Measurements from ENCODE around the gene TULP1. TPM values are rescaled to one million over a fixed set of nuclear protein-coding genes. Genes with fewer than 3 reads are reported as not detected.
A peak's percentile ranks its signal among the peaks of the same experiment; 100 is the strongest.
"Not testable (repeated sequence)": the region's sequence is repeated elsewhere in the genome, so short reads cannot be mapped to it uniquely, and the experiment has no call there.

Gene TULP1
- polyA plus RNA-seq (ENCODE audit: insufficient read length in 10 of 10): 1 to 10 TPM in 8 of 10 donors, under 1 TPM in 2; 0.71 to 3.0 (median 1.4) TPM
- long read RNA-seq, donor 1: 0 reads
- long read RNA-seq, donor 2: 0 reads
- long read RNA-seq, donor 3: 0 reads
- long read RNA-seq, donor 4: 0 reads
- long read RNA-seq, donor 5: 0 reads
- long read RNA-seq, donor 6: 0 reads
- long read RNA-seq, donor 7: 0 reads
- long read RNA-seq, donor 8: 0 reads
- long read RNA-seq, donor 9: 0 reads

DNA sequence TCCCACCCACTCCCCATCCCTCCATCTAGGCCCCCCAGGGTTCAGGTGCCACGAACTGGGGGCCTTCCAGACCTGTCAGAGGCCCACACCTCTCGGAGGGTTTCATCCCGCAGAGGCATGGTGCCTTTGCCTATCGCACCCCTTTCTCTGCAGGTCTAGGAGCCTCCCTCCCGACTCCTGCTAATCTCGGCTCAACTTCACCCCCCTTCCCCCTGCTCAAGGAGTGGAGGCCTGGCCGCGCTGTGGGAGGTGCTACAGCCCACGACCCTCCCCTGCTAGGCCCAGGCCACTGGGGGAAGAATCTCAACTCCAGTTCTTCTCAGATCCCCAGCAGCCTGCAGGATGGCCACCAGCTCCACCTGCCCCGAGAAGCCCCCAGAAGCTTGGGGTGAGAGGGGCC is at the start of gene TULP1:
TULP1 (minus strand) TSS at position 157 of the 400 bp plus-strand sequence; CDS start at position 119, 38 bp downstream.
- DNase-seq: no peak

DNA sequence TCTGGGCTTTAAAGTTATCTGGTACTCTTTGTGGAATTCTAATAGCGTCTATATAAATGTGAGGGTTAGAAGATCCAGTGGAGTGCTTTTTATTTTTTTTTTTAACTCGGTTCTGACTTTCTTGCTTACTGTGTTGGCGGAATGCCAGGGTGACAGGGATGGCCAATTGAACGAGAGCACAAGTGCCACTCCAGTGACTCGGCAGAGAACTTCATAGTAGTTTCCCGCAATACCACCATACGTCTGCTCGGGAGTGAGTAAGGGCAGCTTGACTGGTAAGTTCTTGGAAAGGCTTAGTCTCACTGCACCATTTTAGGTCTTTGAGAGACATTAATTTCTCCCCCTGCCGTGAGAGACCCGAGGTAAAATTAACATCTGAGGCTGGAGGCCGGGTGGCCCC is 49.4 kb upstream of the TULP1 start:
- DNase-seq: no peak

DNA sequence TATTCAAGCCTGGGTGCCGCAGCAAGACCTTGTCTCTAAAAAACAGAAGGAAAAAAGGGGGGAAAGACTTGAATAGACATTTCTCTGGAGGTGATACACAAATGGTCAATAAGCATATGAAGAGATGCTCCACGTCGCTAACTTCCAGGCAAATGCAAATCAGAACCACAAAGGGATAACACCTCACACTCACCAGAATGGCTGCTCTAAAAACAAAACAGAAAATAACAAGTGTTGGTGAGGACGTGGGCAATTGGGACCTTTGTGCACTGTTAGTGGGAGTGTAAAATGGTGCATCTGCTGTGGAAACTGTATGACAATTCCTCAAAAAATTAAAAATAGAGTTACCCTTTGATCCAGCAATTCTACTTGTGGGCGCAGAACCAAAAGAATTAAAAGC is 48.4 kb upstream of the TULP1 start:
- DNase-seq: no peak

DNA sequence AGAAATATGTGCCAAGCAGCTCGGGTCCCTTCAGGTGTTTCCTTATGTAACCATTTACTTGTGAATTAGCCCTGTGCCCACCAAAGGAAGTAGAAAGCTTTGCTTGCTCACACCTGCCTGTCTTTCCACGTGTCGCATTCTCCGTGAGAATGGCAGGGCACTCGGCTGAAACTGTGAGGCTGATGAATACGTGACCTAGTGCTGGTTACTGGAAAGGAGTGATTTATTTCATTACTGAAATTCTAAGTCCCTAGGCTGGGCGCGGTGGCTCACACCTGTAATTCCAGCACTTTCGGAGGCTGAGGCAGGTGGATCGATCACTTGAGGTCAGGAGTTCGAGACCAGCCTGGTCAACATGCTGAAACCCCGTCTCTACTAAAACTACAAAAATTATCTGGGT is 45.9 kb upstream of the TULP1 start:
- no peak for DNase-seq

DNA sequence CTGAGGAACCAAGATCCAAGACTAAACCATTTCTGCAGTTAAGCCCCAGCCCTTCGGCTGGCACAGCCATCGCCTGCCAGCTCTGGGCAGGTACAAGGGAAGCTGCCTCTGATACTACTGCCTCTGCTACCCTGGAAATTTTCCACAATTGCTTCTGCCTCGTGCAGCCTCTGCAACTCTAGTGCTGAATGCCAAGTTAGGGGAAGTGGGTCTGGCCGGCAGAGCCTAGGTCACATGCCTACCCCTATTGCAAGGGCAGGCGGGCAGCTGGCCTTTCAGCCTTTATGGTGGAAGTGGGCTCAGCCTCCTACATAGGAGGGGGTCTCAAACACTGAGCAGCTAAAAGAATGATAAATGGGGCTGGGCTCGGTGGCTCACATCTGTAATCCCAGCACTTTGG is 44.5 kb upstream of the TULP1 start:
- no peak for DNase-seq

DNA sequence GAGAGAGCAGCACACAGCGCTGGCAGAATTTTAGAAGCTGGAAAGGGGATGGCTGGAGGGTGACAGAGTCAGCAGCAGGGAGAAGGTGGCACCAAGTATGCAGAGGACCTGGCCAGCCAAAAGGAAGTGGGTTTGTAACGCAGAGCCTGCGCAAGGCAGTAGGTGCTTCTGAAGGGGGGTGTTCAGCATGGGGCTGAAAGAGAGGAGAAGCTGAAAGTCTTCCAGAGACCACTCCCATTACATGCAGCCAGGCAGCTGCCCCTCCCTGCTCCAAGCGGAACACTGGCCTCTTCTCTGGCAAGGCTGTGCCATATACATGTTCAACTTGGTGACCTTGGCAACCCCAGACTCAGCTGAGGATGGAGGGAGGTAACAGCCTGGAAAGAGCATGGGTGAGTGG is 42.1 kb upstream of the TULP1 start:
- DNase-seq: no peak

DNA sequence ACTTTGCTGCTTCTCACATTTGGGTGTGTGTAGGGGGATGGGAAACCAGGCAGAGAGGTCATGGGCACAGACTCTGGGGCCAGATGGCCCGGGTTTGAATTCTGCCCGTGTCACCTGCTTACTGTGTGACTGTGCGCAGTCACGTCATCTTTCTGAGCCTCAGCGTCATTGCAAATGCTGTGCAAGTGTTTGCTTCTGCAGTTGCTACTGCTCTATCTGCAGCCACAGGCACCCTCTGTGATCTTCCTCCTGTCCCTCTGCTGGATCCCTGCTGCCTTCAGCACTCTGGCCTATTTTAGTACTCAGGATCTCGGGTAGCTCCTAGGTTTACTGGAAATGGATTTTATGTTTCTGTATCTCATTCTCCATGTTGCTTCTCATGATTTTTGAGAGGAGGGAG is 40.6 kb upstream of the TULP1 start:
- no peak for DNase-seq

DNA sequence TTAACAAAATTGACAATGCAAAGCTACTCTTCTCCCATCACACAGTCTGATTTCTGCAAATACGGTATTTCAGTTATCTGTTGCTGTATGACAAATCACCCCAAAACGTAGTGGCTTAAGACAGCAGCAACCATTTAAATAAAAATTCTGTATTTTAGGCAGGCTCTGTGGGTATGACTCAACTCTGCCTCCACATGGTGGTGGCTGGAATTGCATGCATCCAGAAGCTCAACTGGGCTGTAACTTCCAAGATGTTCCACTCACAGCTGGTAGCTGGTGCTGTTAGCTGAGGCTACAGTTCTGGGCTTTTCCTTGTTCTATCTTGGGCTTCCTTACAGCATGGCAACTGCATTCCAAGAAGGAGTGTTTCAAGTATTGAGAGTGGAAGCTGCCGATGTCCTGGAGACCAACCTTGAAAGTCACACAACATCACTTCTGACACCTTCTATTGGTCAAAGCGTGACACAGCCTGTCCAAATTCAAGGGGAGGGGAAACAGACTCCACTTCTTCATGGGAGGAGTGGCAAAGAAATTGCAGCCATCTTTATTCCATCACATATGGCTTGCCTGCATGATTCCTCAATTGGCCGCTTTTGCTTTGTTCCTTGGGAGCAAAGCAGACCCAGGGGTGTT is 39.7 kb upstream of the TULP1 start:
- peak in 1 of 3 donors; percentile 14 for DNase-seq

DNA sequence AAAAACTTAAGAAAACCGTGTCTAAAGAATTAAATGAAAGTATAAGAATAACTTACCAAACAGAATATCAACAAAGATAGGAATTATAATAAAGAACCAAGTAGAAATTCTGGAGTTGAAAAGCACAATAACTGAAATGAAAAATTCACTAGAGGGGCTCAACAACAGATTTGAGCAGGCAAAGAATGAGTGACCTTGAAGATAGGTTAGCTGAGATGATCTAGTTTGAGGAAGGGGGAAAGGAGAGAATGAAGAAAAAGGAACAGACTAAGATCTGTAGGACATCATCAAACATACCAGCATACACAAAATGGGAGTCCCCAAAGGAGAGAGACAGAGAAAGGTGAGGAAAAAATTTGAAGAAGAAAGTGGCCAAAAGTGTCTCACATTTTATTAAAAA is 37.7 kb upstream of the TULP1 start:
- DNase-seq: no peak

DNA sequence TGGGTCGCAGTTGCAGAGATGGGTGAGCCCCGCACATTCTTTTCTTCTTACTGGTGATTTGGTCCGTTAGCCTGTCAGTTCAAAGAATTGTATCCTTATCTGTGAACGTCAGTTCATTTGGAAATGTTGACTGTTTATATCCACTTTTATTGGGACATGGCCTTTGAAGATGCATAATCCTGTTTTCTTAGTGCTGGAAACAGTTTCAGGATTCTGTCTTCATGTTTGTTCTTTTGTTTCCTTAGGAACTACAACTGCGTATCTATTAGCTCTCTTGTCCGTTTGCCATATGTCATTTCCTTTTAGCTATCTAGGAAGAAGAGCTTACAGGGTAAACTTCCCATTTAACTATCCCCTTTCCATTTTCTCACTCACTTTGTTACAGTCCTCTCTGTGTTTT is 35.0 kb upstream of the TULP1 start:
- peak in 2 of 3 donors; percentile 18 to 35 for DNase-seq

DNA sequence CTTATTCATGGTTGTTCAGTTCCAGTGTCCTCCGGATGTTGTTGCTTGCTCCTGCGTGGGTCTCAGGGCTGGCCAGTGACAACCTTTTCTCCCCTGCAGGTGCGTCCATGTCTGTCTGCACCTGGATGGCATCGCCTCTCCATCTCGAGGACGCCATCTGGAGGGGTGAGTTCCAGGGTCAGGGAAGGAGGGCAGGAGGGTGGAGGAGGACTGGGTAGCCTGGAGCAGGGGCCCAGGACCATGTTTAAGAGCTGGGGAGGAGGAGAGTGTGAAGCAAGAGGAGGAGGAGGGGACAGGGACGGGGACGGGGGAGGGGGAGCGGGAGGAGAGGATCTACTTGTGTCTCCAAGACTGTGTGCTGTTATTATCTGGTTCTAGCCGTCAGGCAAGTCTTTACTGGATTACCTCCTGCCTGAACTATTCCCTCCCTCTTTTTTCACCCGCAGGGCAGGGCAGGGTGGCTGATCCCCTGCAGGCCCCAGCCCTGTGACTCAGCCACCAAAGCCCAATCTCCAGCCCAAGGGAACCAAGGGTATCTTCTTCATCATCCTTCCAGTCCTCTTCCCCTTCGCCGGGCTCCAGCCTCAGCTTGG is 32.2 kb upstream of the TULP1 start:
- no peak for DNase-seq

DNA sequence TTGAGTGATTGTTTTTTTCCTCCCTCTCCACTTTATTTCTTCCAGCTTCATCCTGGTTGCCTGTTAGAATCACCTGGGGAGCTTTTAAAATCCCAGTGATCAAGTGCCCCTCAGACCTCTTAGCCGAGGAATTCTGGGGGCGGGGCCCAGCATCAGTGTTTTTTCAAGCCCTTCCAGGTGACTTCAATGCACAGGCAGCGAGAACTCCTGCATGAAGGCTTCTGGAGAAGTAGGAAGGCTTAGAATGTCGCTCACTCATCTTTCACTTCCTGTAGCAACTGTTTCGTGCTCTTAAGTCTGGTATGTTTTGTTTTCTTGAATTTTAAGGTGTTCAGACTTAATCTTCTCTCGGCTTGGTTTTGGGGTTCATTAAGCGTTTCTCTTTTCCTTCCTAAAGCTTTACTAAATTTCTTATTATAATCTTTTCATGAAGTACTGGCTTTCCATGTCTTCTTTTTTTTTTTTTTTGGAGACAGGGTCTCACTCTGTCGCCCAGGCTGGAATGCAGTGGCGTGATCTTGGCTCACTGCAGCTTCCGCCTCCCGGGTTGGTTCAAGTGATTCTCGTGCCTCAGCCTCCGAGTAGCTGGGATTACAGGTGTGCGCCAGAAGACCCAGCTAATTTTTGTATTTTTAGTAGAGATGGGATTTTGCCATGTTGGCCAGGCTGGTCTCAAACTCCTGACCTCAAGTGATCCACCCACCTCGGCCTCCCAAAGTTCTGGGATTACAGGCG is 30.9 kb upstream of the TULP1 start:
- no peak for DNase-seq

DNA sequence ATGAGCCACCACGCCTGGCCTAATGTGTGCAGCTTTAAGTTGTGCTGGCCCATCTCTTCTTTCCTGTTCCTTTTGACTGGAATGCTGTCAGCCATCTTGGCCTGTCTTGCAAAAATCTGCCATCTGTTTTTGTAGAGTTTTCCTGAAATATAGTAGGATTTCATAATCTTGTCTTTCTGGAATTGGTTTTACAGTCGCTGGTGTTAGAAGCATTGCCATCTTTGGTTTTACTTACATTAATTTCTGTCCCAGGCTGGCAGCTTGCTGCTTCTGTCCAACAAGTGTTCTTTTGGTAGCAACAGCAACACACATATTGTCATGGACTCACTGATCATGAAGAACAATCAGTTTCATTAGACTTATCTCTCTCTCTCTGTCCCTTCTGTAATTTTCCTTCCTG is 29.1 kb upstream of the TULP1 start:
- peak in 2 of 3 donors; percentile 17 to 34 for DNase-seq

DNA sequence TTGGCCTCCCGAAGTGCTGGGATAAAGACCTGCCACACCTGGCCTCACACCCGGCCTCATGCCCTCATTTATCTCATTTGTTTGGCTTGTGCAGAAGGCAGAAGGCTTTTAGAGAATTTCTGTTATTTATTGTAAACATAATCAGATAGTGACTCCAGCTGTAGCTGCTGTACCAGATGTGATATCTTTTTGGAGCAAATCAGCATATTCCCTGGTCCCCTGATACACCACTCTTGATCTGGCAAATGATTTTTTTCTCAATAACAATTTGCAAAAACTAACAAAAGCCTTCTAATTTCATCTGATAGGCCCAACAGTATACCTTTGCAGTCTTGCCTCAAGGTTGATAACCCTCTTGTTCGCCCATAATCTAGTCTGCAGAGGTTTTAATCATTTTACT is 26.5 kb upstream of the TULP1 start:
- DNase-seq: no peak

DNA sequence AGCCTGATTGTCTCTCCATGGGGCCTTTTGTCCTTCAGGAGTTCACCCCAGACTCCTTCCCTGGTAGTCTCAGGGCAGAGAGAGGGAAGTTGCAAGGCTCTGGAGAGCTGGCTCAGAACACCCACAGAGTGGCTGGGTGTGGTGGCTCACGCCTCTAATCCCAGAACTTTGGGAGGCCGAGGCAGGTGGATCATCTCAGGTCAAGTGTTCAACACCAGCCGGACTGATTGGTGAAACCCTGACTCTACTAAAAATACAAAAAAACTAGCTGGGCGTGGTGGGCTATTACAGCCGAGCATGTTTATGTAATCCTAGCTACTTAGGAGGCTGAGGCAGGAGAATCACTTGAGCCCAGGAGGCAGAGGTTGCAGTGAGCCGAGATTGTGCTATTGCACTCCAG is 23.2 kb upstream of the TULP1 start:
- DNase-seq: not testable (repeated sequence)

DNA sequence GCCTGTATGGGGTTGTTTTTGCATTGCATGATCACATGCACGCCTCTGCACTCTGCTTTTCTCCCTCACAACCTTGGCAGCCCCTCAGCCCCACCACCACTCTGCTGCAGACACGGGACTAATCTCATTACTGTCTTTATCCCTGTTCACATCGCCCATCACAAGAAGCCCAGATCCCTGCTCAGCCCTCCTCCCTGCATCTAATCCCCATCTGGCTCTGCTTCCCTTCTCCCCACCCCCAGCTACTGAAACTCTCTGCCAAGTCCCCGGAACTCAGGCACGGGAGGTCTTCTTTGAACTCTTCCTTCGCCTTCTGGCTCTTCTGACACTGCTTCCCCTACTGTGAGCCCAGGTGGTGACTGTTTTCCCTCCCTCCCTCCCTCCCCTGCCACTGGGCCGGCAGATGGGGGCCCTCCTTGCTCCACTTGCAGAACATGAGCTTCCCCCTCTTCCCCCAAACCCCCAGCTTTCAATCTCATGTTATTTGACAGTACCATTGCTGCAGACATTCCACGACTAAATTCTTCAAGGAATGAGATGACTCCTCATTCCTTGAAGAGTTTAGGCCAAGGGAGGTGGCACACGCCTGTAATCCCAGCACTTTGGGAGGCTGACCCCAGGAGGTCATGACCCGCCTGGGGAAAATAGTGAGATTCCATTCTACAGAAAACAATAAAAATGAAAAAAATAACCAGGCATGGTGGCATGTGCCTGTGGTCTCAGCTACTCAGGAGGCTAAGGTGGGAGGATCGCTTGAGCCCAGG is 21.9 kb upstream of the TULP1 start:
- DNase-seq: peak; percentile 19 to 77 (median 52)

DNA sequence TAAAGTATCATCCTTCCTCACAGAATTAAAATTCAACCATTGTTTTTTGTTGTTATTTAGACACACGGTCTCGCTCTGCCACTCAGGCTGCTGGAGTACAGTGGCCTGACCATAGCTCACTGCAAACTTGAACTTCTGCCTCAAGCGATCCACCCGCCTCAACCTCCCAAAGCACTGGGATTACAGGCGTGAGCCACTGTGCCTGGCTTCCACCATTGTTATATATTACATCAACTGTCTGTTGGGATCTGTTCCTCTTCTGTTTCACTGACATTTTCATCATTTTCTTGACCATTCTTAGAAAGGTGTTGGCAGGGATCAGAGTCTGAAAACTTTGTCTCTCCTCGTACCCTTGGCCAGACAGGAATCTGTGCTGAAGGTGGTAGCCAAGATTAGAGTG is 21.3 kb upstream of the TULP1 start:
- DNase-seq: no peak

DNA sequence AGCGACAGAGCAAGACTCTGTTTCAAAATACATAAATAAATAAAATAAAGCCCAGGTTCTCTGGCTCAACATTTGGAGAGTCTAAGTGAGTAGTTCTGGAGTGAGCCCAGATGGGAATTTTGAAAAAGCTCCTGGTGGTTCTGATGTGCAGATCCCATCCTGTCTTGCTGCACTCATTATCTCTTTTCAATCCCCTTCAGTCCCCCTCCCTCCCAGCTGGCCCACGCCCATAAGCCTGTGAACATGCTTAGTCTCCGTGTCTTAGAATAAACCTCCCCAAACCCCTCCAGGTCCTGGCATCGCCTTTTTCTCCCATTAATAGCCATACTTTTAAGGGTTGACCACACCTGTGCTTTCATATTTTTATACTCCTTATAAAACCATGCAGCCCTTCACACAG is 19.4 kb upstream of the TULP1 start:
- no peak for DNase-seq

DNA sequence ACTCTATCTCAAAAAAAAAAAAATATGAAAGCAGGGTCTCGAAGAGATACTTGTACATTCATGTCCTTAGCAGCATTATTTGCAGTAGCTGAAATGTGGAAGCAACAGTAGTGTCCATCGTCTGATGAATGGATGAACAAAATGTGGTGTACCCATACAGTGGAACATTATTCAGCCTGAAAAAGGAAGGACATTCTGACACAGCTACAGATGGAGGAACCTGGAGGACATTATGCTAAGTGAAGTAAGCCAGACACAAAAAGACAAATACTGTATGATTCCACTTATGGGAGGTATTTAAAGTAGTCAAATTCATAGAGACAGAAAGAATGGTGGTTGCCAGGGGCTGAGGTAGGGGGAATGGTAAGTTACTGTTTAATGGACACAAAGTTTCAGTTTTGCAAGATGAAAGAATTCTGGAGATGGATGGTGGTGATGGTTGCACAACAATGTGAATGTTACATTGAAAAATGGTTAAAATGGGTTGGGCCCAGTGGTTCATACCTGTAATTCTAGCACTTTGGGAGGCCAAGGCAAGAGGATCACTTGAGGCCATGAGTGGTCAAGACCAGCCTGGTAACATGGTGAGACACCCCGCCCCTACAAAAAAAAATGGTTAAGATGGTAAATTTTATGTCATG is 11.8 kb upstream of the TULP1 start:
- no peak for DNase-seq

DNA sequence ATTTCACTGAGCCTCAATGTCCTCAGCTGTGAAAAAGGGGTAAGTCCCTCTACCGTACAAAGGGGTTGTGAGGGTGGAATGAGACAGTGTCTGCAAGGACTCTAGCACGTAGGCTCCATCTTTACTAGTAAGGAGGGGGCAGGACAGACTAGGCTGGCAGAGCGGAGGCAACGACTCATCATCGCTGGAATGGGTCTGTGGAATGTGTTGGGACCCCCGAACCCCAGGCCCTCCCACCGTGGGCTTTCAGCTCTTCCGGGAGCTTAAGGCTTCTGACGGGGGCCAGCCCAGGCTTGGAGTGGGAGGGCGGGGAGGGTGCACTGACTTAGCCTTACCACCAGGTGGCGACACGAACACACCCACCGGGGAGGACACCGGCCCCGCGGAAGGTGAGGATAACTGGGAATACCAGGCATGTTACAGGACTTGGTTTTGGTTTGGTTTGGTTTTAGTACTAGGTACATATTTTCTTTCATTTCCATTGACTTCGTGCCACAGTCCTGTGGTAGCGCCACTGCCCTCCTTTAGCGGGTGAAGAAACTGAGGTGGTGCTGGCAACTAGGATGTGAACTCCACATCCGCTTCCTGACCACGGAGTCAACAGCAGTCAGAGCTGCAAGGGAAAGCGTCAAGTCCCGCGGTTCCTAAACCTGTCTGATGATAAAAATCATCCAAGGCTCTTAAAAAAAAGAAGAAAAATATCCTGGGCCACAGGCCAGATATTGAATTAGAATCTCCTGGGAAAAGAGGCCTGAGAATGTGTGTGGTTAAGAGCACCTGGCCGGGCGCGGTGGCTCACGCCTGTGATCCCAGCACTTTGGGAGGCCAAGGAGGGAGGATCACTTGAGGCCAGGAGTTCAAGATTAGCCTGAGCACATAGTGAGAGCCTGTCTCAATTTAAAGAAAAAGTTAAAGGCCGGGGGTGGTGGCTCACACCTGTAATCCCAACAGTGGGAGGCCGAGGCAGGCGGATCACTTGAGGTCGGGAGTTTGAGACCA is 10.3 kb upstream of the TULP1 start:
- DNase-seq: peak; percentile 38 to 88 (median 75)
